A549 (cell line): ENCODE data around the gene CACNA1G. TPM values are rescaled to one million over a fixed set of nuclear protein-coding genes. Genes with fewer than 3 reads are reported as not detected.
A peak's percentile ranks its signal among the peaks of the same experiment; 100 is the strongest.

Source experiments
- ATAC-seq, 2 experiments: fragments of 200-7000 bp in 1 of 2; fragments of >200 bp in 1 of 2; cut with Nextera tagmentation in 1 of 2; cut with Tn5 transposase in 1 of 2; 3 replicates each; pipeline versions ENCODE4 v1.8.0 to v1.9.1; 2018 to 2020; ENCODE audit warnings: mild to moderate bottlenecking in 1 of 2, moderate library complexity in 1 of 2
- CTCF ChIA-PET: fragments of 300-600 bp; sonication (Branson Sonifier 250); formaldehyde crosslinking; extraction: SDS; loops from one replicate; lab custom pipeline; 2021; ENCODE audit warnings: antibody characterized with exemption, inconsistent platforms; lab: Yijun Ruan, JAX
- POLR2A ChIA-PET: fragments of 350-600 bp; formaldehyde crosslinking; extraction: SDS; loops from one replicate; lab custom pipeline; 2021; ENCODE audit warnings: antibody characterized with exemption, inconsistent platforms; lab: Yijun Ruan, JAX
- DNase-seq, 2 experiments: peaks; one replicate each; pipeline versions ENCODE4 v3.0.0 to v3.0.0-alpha.2; 2011 to 2016; ENCODE audit warnings: low read depth in 1 of 2, low spot score in 1 of 2
- FAIRE-seq: peaks from 2 replicates; lab custom pipeline; 2011; peaks lifted over from hg19 to GRCh38; lab: Jason Lieb, UNC
- H3K27ac ChIP-seq, 2 experiments: fragments of >200 bp; sonication (Bioruptor Twin); formaldehyde crosslinking; 3 replicates each; pipeline ENCODE4 v1.5.1; 2016 to 2017
- H3K4me1 ChIP-seq: fragments of >200 bp; sonication (Bioruptor Twin); formaldehyde crosslinking; 3 replicates; pipeline ENCODE4 v1.6.1; 2016
- H3K4me2 ChIP-seq: fragments of >200 bp; sonication (Bioruptor Twin); formaldehyde crosslinking; 3 replicates; pipeline ENCODE4 v1.6.1; 2016
- H3K4me3 ChIP-seq: fragments of >200 bp; sonication (Bioruptor Twin); formaldehyde crosslinking; 3 replicates; pipeline ENCODE4 v1.5.1; 2016
- H3K9me3 ChIP-seq: fragments of >200 bp; sonication (Bioruptor Twin); formaldehyde crosslinking; 3 replicates; pipeline ENCODE4 v1.6.1; 2016
- BHLHE40 ChIP-seq: IDR thresholded peaks from 2 replicates; pipeline ENCODE4 v1.6.1; 2012; ENCODE audit warnings: low read depth, low read length, inconsistent platforms
- CBX2 ChIP-seq: fragments of 200-600 bp; sonication (generic); IDR thresholded peaks from 2 replicates; pipeline ENCODE4 v1.6.1; 2016; ENCODE audit warnings: low read depth, mild to moderate bottlenecking, borderline replicate concordance
- CEBPB ChIP-seq, 2 experiments: fragments of >200 bp in 1 of 2; sonication (Bioruptor Twin) in 1 of 2; formaldehyde crosslinking in 1 of 2; IDR thresholded peaks; 2 replicates each; pipeline ENCODE4 v1.6.1; 2012 to 2016
- CHD2 ChIP-seq: fragments of 150-350 bp; IDR thresholded peaks from 2 replicates; pipeline ENCODE4 v1.6.1; 2014; ENCODE audit warnings: low read length; ENCODE audit not compliant: partially characterized antibody
- EHF ChIP-seq: fragments of 250-450 bp; sonication (Bioruptor Pico); IDR thresholded peaks from 2 replicates; pipeline ENCODE4 v1.5.0; 2020; ENCODE audit warnings: mild to moderate bottlenecking
- EP300 ChIP-seq, 2 experiments: fragments of >200 bp; sonication (Bioruptor Twin); formaldehyde crosslinking; IDR thresholded peaks; 2 replicates in 1 of 2; 3 replicates in 1 of 2; pipeline ENCODE4 v1.6.1; 2016 to 2017
- FOSB ChIP-seq: fragments of 250-450 bp; sonication (Bioruptor Pico); IDR thresholded peaks from 2 replicates; pipeline ENCODE4 v1.5.0; 2020; ENCODE audit warnings: mild to moderate bottlenecking, moderate library complexity
- HOXA7 ChIP-seq: fragments of 250-450 bp; sonication (Bioruptor Pico); IDR thresholded peaks from 2 replicates; pipeline ENCODE4 v1.5.0; 2020; ENCODE audit warnings: mild to moderate bottlenecking, moderate library complexity
- JUNB ChIP-seq: fragments of >200 bp; sonication (Bioruptor Twin); formaldehyde crosslinking; IDR thresholded peaks from 2 replicates; pipeline ENCODE4 v1.6.1; 2016
- MAX ChIP-seq: IDR thresholded peaks from 2 replicates; pipeline ENCODE4 v1.6.1; 2012
- MAZ ChIP-seq: fragments of 150-350 bp; IDR thresholded peaks from 2 replicates; pipeline ENCODE4 v1.6.1; 2014; ENCODE audit warnings: antibody characterized with exemption, low read depth, low read length, borderline replicate concordance
- MYC ChIP-seq: IDR thresholded peaks from 2 replicates; pipeline ENCODE4 v1.6.1; 2012; ENCODE audit warnings: mild to moderate bottlenecking, inconsistent platforms, low read length, improper control_type of control experiment, borderline replicate concordance
- NR3C1 ChIP-seq: fragments of >200 bp; sonication (Bioruptor Twin); formaldehyde crosslinking; IDR thresholded peaks from 3 replicates; pipeline ENCODE4 v1.6.1; 2017
- PHF8 ChIP-seq: fragments of 200-600 bp; sonication (generic); IDR thresholded peaks from 2 replicates; pipeline ENCODE4 v1.6.1; 2016; ENCODE audit warnings: low read depth, mild to moderate bottlenecking, antibody characterized with exemption, moderate library complexity, borderline replicate concordance
- POLR2AphosphoS2 ChIP-seq: conservative IDR thresholded peaks from 2 replicates; pipeline ENCODE4 v1.6.1; 2012; ENCODE audit warnings: low read length, improper control_type of control experiment, inconsistent platforms
- RAD21 ChIP-seq, 2 experiments: fragments of >200 bp in 1 of 2; sonication (Bioruptor Twin) in 1 of 2; formaldehyde crosslinking in 1 of 2; IDR thresholded peaks in 1 of 2; conservative IDR thresholded peaks in 1 of 2; 2 replicates in 1 of 2; 3 replicates in 1 of 2; pipeline ENCODE4 v1.6.1; 2012 to 2018; ENCODE audit warnings: inconsistent platforms in 1 of 2
- RFX5 ChIP-seq: fragments of 450-650 bp; IDR thresholded peaks from 2 replicates; pipeline ENCODE4 v1.7.1; 2014; ENCODE audit warnings: antibody characterized with exemption, mild to moderate bottlenecking, moderate library complexity
- SREBF2 ChIP-seq: fragments of 450-650 bp; IDR thresholded peaks from 2 replicates; pipeline ENCODE4 v1.6.1; 2014; ENCODE audit warnings: mild to moderate bottlenecking, moderate library complexity
- USF2 ChIP-seq: fragments of 450-650 bp; IDR thresholded peaks from 2 replicates; pipeline ENCODE4 v1.6.1; 2014; ENCODE audit warnings: antibody characterized with exemption
- ZNF302 ChIP-seq: fragments of 250-450 bp; sonication (Bioruptor Pico); IDR thresholded peaks from 2 replicates; pipeline ENCODE4 v1.9.0; 2021; ENCODE audit warnings: inconsistent platforms, mild to moderate bottlenecking, moderate library complexity
- WGBS: methylation state at CpG from one replicate; pipeline ENCODE4 v1.1.6; 2017; ENCODE audit errors: missing lambda C conversion rate; 5-methylcytosine and 5-hydroxymethylcytosine counted together
- polyA plus RNA-seq, 4 experiments: library from polyadenylated mRNA; depleted of rRNA in 3 of 4; stranded (reverse); fragments of >200 nt; fragmentation: RNase III in 1 of 4; extraction: RNeasy Plus Mini Kit Qiagen cat#74134 plus additional on column Dnase treatment in 1 of 4; gene quantifications; 2 replicates in 3 of 4; 3 replicates in 1 of 4; pipeline ENCODE4 v1.2.3, GENCODE V29; 2011 to 2017

The CACNA1G gene
- polyA plus RNA-seq, 2 of the 4 experiments (the other 2 are of a cell fraction): 4.0 to 8.9 TPM

GRCh38 chr17:50653738-50654137 is 93.2 kb downstream of the CACNA1G start:
- ChIA-PET POLR2A (interaction anchor here (7.2 to 10.0 kb wide), 2 partner anchors 7 to 14 kb away, joined by 65 to 85 read pairs; no protein-coding TSS in a partner anchor), CTCF (interaction anchor here (1.6 to 48.0 kb wide), 5 partner anchors 9 to 30 kb away, joined by 7 to 2097 read pairs (median 20); partner anchors contain the start of gene ANKRD40)

GRCh38 chr17:50656509-50656908 is 96.0 kb downstream of the CACNA1G start:
- peak overlapping the region; percentile 98; a peak in 5 of 6 replicates for H3K27ac ChIP-seq
- ChIA-PET CTCF (interaction anchor here (1.0 to 48.0 kb wide), 3 partner anchors 17 to 27 kb away, joined by 3 to 2097 read pairs (median 7); partner anchors contain the start of gene ANKRD40), POLR2A (interaction anchor here (1.1 kb wide), 1 partner anchor 17 kb away, joined by 3 read pairs; no protein-coding TSS in a partner anchor)
- TF ChIP-seq USF2 (no peak), NR3C1 (no peak), POLR2AphosphoS2 (no peak), BHLHE40 (no peak), SREBF2 (no peak), CEBPB (IDR thresholded peaks at IDR 0.05) (no peak), EHF (CRISPR knock-in tag) (no peak), ZNF302 (CRISPR knock-in tag) (no peak), MAZ (no peak), CBX2 (no peak), RAD21 (conservative IDR thresholded peaks at IDR 0.05 in 1 of 2, IDR thresholded peaks at IDR 0.05 in 1 of 2) (no peak), RFX5 (no peak), FOSB (CRISPR knock-in tag) (no peak), EP300 (IDR thresholded peaks at IDR 0.05) (no peak), CHD2 (no peak), PHF8 (no peak), MYC (no peak)
- no peak overlapping the region for H3K4me2 ChIP-seq
- 100% methylated on average over 5 of the region's 5 CpGs for WGBS
- FAIRE-seq (no peak), DNase-seq (no peak), ATAC-seq (no peak)
- no peaks in the 10 kb centered on the region for H3K9me3 ChIP-seq
- peaks cover 89% of the 10 kb centered on the region for H3K4me1 ChIP-seq
- H3K4me3 ChIP-seq: no peak overlapping the region

More at GRCh38 chr17:50653738-50654137, 93.2 kb downstream of the CACNA1G start:
- Histone ChIP-seq H3K4me1 (peaks cover 89% of the 10 kb centered on the region), H3K9me3 (no peaks in the 10 kb centered on the region), H3K4me3 (no peak overlapping the region), H3K4me2 (no peak overlapping the region), H3K27ac (peak overlapping the region; percentile 50 to 69; a peak in 5 of 6 replicates)
- WGBS: 75% methylated on average over 3 of the region's 3 CpGs
- peak; percentile 79 for FAIRE-seq
- ATAC-seq: peak in 1 of 2 experiments; percentile 2; a peak in 2 of 6 replicates
- no peak for TF ChIP-seq MAX
- peak; percentile 16; the same call in 1 of the 2 replicates for TF ChIP-seq HOXA7 (CRISPR knock-in tag)
- DNase-seq: peak in 1 of 2 experiments; percentile 68

- peaks cover 86% of the 10 kb centered on the region for H3K4me1 ChIP-seq
- ATAC-seq (no peak), FAIRE-seq (no peak), DNase-seq (no peak)
- no peak overlapping the region for H3K4me2 ChIP-seq
- ChIA-PET CTCF (interaction anchor here (1.7 to 52.6 kb wide), 4 partner anchors 24 to 35 kb away, joined by 7 to 2097 read pairs (median 1440); partner anchors contain the start of genes ABCC3 and ANKRD40), POLR2A (interaction anchor here (1.1 to 6.3 kb wide), 2 partner anchors 18 to 19 kb away, joined by 3 to 237 read pairs; partner anchors contain the start of gene ABCC3)
- H3K4me3 ChIP-seq: no peak overlapping the region
- H3K9me3 ChIP-seq: no peaks in the 10 kb centered on the region
- TF ChIP-seq MAX (0 out of 2 replicates have a peak, but pooled peaks have one; percentile 1), JUNB (no peak)
- 91% methylated on average over 7 of the region's 7 CpGs for WGBS
- H3K27ac ChIP-seq: peak overlapping the region; percentile 98
Observed at GRCh38 chr17:50657054-50657453, 96.5 kb downstream of the CACNA1G start.
